ENCODE measurements around the gene C16orf86.
"Not testable (repeated sequence)": the region's sequence is repeated elsewhere in the genome, so short reads cannot be mapped to it uniquely, and the experiment has no call there.

Gene C16orf86

DNA sequence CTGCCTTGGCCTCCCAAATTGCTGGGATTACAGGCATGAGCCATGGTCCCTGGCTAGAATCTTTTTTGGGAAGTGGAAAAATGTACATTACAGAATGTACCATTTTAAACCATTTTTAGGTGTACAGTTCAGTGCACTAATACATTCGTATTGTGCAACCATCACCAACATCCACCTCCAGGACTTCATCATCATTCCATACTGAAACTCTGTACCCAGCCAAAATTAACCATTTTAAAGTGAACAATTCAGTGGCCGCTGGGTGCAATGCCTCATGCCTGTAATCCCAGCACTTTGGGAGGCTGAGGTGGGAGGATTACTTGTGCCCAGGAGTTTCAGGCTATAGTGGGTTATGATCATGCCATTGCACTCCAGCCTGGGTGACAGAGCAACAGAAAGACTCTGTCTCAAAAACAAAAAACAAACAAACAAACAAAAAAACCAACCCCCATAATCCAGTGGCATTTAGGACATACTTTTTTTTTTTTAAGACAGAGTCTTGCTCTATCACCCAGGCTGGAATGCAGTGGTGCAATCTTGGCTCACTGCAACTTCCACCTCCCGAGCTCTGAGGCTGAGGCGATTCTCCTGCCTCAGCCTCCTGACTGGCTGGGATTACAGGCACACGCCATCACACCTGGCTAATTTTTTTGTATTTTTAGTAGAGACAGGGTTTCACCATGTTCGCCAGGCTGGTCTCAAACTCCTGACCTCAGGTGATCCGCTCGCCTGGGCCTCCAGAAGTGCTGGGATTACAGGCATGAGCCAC, 27.1 kb downstream of the C16orf86 start:
- H3K4me3 ChIP-seq (ENCODE audit: low read length); H3K36me3 ChIP-seq (ENCODE audit: control insufficient read depth, insufficient read depth, low read length); H3K9ac ChIP-seq (ENCODE audit: low read length); H3K27me3 ChIP-seq (ENCODE audit: control insufficient read depth, insufficient read depth, low read length); H3K27ac ChIP-seq (ENCODE audit: low read depth, low read length); H3K4me1 ChIP-seq (ENCODE audit: control insufficient read depth, insufficient read depth, low read length): not testable (repeated sequence)

DNA sequence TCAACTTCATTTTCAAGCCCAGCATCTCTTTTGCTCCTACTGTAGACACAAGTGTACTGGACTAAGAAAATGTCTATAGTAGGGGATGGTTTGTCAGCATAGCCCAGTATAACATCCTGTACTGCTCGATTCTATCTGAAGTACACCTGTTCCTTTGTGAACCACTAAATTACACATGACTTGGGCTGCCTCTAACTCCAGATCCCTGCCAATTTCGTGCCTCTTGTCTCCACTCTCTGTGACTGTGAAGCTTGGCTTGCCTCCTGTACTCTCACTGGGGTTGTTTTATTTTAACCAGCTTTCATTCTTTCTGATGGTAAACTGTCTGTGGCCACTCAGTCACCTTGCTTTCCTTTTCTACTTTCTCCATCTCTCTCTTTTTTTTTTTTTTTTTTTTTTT, 28.0 kb downstream of the C16orf86 start:
- H3K27ac ChIP-seq (ENCODE audit: low read depth, low read length), result no peak overlapping the region
- H3K9ac ChIP-seq (ENCODE audit: low read length), result no peak overlapping the region
- H3K4me3 ChIP-seq (ENCODE audit: low read length), result no peak overlapping the region
- H3K36me3 ChIP-seq (ENCODE audit: control insufficient read depth, insufficient read depth, low read length), result no peaks in the 10 kb centered on the region
- H3K27me3 ChIP-seq (ENCODE audit: control insufficient read depth, insufficient read depth, low read length), result no peaks in the 10 kb centered on the region
- H3K4me1 ChIP-seq (ENCODE audit: control insufficient read depth, insufficient read depth, low read length), result no peaks in the 10 kb centered on the region

DNA sequence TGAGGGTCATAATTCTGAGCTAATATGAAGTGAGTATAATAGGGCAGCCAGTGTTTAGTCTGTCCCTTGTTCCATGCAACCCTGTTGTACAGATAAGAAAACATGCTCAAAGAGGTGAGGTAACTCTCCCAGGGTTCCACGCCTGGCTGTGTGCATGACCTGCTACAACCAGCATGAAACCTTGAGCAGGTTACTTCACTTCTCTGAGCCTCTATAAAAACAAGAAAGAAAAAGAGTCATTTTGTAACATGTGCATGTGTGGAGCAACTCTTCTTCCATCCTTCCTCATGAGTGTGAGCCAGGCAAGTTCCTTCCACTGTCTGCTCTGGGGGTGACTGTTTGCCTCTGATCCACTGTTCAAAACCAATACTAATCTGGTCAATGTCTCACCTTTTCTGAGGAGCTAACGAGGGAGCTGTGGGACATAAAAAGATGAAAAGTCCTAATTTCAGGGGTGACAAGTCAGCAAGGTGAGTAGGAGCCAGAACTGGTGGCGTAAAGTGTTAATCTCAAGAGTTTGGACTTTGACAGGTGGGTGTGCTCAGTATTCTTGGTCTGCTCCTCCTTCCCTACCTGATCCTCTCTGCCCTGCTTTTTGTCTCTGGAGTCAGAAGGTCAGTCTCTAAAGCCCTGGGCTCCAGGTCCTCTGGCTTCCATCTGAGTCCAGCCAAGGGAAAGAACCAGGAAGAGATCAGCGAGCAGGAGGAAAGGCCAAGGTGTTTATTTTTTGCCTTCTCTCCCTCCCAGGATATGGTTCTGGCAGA, 31.0 kb downstream of the C16orf86 start:
- H3K4me1 ChIP-seq (ENCODE audit: control insufficient read depth, insufficient read depth, low read length), result no peaks in the 10 kb centered on the region
- no peaks in the 10 kb centered on the region for H3K27me3 ChIP-seq (ENCODE audit: control insufficient read depth, insufficient read depth, low read length)
- no peak overlapping the region for H3K9ac ChIP-seq (ENCODE audit: low read length)
- no peak overlapping the region for H3K4me3 ChIP-seq (ENCODE audit: low read length)
- H3K27ac ChIP-seq (ENCODE audit: low read depth, low read length), result no peak overlapping the region
- peaks cover 3% of the 10 kb centered on the region for H3K36me3 ChIP-seq (ENCODE audit: control insufficient read depth, insufficient read depth, low read length)

DNA sequence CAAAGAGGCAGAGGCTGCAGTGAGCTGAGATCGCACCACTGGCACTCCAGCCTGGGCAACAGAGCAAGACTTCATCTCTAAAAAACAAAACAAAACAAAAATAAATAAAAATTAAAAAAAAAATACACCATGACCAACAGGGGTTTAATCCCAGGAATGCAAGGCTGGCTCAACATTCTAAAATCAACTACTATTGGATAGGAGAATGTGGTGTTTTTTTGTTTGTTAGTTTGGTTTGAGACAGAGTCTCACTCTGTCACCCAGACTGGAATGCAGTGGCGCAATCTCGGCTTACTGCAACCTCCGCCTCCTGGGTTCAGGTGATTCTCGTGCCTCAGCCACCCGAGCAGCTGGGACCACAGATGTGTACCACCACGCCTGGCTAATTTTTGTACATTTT, 32.7 kb downstream of the C16orf86 start:
- Histone ChIP-seq H3K9ac (ENCODE audit: low read length) (no peak overlapping the region), H3K36me3 (ENCODE audit: control insufficient read depth, insufficient read depth, low read length) (peaks cover 3% of the 10 kb centered on the region), H3K4me3 (ENCODE audit: low read length) (no peak overlapping the region), H3K27me3 (ENCODE audit: control insufficient read depth, insufficient read depth, low read length) (no peaks in the 10 kb centered on the region), H3K4me1 (ENCODE audit: control insufficient read depth, insufficient read depth, low read length) (no peaks in the 10 kb centered on the region), H3K27ac (ENCODE audit: low read depth, low read length) (no peak overlapping the region)

DNA sequence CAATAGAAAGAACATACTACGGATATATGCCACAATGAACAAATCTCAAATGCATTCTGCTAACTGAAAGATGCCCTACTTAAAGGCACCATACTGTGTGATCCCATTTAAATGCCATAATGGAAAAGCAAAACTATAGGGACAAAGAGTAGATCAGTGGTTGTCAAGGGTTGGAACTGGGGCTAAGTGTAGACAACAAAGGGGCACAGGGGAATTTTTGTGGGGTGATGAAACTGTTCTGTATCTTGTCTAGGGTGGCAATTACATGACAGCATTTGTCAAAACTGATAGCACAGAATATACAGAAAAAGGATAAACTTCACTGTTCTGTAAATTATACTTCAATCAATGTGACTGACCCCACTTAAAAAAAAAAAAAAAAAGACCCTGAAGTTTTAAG, 34.8 kb downstream of the C16orf86 start:
- no peaks in the 10 kb centered on the region for H3K27me3 ChIP-seq (ENCODE audit: control insufficient read depth, insufficient read depth, low read length)
- H3K4me3 ChIP-seq (ENCODE audit: low read length), result no peak overlapping the region
- no peaks in the 10 kb centered on the region for H3K4me1 ChIP-seq (ENCODE audit: control insufficient read depth, insufficient read depth, low read length)
- H3K36me3 ChIP-seq (ENCODE audit: control insufficient read depth, insufficient read depth, low read length), result peaks cover 3% of the 10 kb centered on the region
- no peak overlapping the region for H3K9ac ChIP-seq (ENCODE audit: low read length)
- H3K27ac ChIP-seq (ENCODE audit: low read depth, low read length), result no peak overlapping the region

DNA sequence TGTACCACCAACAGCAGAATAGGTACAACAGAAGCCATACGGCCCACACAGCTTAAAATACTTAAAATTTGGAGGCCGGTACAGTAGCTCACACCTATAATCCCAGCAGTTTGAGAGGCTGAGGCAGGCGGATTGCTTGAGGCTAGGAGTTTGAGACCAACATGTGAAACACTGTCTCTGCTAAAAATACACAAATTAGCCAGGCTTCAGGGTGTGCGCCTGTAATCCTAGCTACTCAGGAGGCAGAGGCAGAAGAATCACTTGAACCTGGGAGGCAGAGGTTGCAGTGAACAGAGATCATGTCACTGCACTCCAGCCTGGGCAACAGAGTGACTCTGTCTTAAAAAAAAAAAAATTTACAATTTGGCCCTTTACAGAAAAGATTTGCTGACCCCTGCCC, 35.5 kb downstream of the C16orf86 start:
- no peaks in the 10 kb centered on the region for H3K4me1 ChIP-seq (ENCODE audit: control insufficient read depth, insufficient read depth, low read length)
- H3K9ac ChIP-seq (ENCODE audit: low read length), result no peak overlapping the region
- no peak overlapping the region for H3K4me3 ChIP-seq (ENCODE audit: low read length)
- H3K27ac ChIP-seq (ENCODE audit: low read depth, low read length), result no peak overlapping the region
- H3K27me3 ChIP-seq (ENCODE audit: control insufficient read depth, insufficient read depth, low read length), result no peaks in the 10 kb centered on the region
- peaks cover 3% of the 10 kb centered on the region for H3K36me3 ChIP-seq (ENCODE audit: control insufficient read depth, insufficient read depth, low read length)

DNA sequence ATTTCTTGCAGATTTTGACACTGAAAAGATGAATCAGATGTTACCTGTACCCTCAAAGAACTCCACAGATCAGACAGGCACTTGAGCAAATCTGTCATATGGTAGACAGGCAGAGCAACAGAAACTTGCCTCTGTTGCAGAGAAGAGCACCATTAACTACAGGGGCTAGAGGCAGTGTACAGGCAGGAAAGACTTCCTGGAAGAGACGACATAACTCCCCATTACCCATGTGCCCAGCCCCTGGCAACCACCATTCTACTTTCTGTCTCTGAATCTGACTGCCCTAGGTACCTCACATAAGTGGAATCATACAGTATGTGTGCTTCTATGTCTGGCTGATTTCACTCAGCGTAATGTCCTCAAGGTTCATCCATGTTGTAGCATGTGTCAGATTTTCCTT, 37.0 kb downstream of the C16orf86 start:
- Histone ChIP-seq H3K27me3 (ENCODE audit: control insufficient read depth, insufficient read depth, low read length) (no peaks in the 10 kb centered on the region), H3K4me1 (ENCODE audit: control insufficient read depth, insufficient read depth, low read length) (no peaks in the 10 kb centered on the region), H3K9ac (ENCODE audit: low read length) (no peak overlapping the region), H3K4me3 (ENCODE audit: low read length) (no peak overlapping the region), H3K27ac (ENCODE audit: low read depth, low read length) (no peak overlapping the region), H3K36me3 (ENCODE audit: control insufficient read depth, insufficient read depth, low read length) (peaks cover 3% of the 10 kb centered on the region)

DNA sequence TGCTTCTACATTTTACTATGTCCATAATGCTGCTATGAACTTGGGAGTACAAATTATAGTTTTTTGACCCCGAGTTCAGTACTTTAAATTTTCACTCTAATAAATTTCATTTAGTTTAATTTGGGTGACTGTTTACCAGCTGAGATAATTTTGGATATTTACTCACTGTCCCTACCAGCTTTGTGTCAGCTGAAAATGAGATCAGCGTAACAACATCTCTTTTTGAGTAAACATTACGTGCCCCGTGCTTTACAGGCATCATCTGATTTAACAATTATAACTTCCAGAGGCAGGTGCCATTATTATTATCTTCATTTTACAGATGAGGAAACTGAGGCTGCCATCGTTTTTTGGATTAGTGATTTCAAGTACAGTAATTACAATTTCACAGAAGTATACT, 37.5 kb downstream of the C16orf86 start:
- Histone ChIP-seq H3K27ac (ENCODE audit: low read depth, low read length) (no peak overlapping the region), H3K4me3 (ENCODE audit: low read length) (no peak overlapping the region), H3K36me3 (ENCODE audit: control insufficient read depth, insufficient read depth, low read length) (peaks cover 3% of the 10 kb centered on the region), H3K27me3 (ENCODE audit: control insufficient read depth, insufficient read depth, low read length) (no peaks in the 10 kb centered on the region), H3K4me1 (ENCODE audit: control insufficient read depth, insufficient read depth, low read length) (no peaks in the 10 kb centered on the region), H3K9ac (ENCODE audit: low read length) (no peak overlapping the region)

DNA sequence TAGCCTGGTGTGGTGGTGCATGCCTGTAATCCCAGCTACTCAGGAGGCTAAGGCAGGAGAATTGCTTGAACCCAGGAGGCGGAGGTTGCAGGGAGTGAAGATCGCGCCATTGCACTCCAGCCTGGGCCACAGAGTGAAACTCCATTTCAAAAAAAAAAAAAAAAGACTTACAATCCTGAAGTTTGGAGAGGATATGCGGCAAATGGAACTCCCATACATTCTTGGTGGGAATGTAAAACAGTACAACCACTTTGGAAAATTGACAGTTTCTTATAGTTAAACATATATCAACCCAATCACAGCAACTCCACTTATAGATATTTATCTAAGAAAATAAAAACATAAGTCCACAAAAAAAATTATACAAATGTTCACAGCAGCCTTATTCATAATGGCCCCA, 40.6 kb downstream of the C16orf86 start:
- Histone ChIP-seq H3K9ac (ENCODE audit: low read length) (no peak overlapping the region), H3K4me1 (ENCODE audit: control insufficient read depth, insufficient read depth, low read length) (no peaks in the 10 kb centered on the region), H3K27ac (ENCODE audit: low read depth, low read length) (no peak overlapping the region), H3K36me3 (ENCODE audit: control insufficient read depth, insufficient read depth, low read length) (no peaks in the 10 kb centered on the region), H3K27me3 (ENCODE audit: control insufficient read depth, insufficient read depth, low read length) (no peaks in the 10 kb centered on the region), H3K4me3 (ENCODE audit: low read length) (no peak overlapping the region)

DNA sequence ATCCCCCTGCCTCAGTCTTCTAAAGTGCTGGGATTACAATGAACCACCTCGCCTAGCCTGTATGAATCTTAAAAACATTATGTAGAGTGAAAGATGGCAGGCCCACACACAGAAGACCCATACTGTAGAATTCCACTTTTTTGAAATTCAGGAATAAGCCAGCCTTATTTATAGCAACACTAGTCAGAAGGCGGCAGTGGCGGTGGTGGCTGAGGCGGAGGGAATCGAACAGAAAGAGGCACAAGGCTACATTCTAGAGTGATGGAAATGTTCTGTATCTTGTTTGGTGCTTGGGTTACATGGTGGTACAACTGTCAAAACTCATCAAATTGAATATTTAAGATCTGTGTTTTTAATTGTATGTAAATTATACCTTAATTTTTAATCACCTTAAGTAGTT, 41.2 kb downstream of the C16orf86 start:
- Histone ChIP-seq H3K4me1 (ENCODE audit: control insufficient read depth, insufficient read depth, low read length) (no peaks in the 10 kb centered on the region), H3K9ac (ENCODE audit: low read length) (no peak overlapping the region), H3K4me3 (ENCODE audit: low read length) (no peak overlapping the region), H3K36me3 (ENCODE audit: control insufficient read depth, insufficient read depth, low read length) (no peaks in the 10 kb centered on the region), H3K27me3 (ENCODE audit: control insufficient read depth, insufficient read depth, low read length) (no peaks in the 10 kb centered on the region), H3K27ac (ENCODE audit: low read depth, low read length) (no peak overlapping the region)

DNA sequence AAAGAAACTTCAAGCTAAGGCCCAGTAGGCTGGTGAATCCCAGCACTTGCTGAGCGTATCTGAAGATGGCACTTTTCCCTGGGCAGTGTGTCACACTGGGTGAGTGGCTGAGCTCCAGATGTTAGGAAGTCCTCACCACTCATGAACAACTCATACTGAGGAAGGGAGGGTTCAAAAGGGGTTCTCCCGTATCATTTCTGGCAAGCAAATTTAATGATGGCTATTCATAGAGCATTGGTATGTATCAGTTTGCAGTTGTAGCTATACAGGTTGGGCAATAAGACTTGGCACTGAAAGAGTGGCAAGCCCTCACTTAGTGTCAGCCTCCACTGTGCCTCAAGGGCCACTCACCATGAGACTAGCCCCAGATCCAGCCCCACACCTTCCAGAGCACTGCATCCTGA, 41.8 kb downstream of the C16orf86 start:
- Histone ChIP-seq H3K27ac (ENCODE audit: low read depth, low read length) (no peak overlapping the region), H3K27me3 (ENCODE audit: control insufficient read depth, insufficient read depth, low read length) (no peaks in the 10 kb centered on the region), H3K4me1 (ENCODE audit: control insufficient read depth, insufficient read depth, low read length) (no peaks in the 10 kb centered on the region), H3K4me3 (ENCODE audit: low read length) (no peak overlapping the region), H3K36me3 (ENCODE audit: control insufficient read depth, insufficient read depth, low read length) (no peaks in the 10 kb centered on the region), H3K9ac (ENCODE audit: low read length) (no peak overlapping the region)

DNA sequence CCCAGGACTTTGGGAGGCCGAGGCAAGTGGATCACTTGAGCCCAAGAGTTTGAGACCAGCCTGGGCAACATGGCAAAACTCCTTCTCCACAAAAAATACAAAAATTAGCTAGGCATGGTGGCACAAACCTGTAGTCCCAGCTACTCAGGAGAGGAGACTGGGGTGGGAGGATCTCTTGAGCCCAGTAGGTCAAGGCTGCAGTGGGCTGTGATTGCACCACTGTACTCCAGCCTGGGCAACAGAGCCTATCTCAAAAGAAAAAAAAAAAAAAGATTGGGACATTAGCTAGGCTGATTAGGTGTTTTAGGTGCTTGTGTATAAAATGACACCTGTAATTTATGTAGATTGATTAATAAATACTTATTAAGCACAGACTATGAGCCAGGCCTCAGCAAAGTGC, 42.4 kb downstream of the C16orf86 start:
- Histone ChIP-seq H3K4me1 (ENCODE audit: control insufficient read depth, insufficient read depth, low read length) (no peaks in the 10 kb centered on the region), H3K27me3 (ENCODE audit: control insufficient read depth, insufficient read depth, low read length) (no peaks in the 10 kb centered on the region), H3K9ac (ENCODE audit: low read length) (no peak overlapping the region), H3K27ac (ENCODE audit: low read depth, low read length) (no peak overlapping the region), H3K4me3 (ENCODE audit: low read length) (no peak overlapping the region), H3K36me3 (ENCODE audit: control insufficient read depth, insufficient read depth, low read length) (no peaks in the 10 kb centered on the region)

DNA sequence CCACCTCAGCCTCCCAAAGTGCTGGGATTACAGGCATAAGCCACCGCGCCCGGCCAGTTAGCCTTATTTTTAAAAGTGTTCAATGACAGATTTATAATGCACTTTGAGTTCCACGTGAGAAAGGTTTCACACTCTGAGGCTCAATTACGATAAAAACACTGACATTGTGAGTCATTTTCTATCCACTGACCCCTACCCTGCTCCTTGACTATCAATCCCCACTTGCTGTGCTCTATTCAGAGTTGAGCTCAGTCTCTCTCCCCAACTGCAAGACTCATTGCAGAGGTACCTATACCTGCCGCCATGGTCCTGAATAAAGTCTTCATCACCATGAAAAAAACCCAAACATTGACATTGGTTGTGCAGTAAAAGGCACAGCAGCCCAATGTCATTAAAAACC, 44.0 kb downstream of the C16orf86 start:
- no peak overlapping the region for H3K27ac ChIP-seq (ENCODE audit: low read depth, low read length)
- H3K9ac ChIP-seq (ENCODE audit: low read length), result no peak overlapping the region
- no peaks in the 10 kb centered on the region for H3K27me3 ChIP-seq (ENCODE audit: control insufficient read depth, insufficient read depth, low read length)
- H3K4me1 ChIP-seq (ENCODE audit: control insufficient read depth, insufficient read depth, low read length), result no peaks in the 10 kb centered on the region
- H3K4me3 ChIP-seq (ENCODE audit: low read length), result no peak overlapping the region
- H3K36me3 ChIP-seq (ENCODE audit: control insufficient read depth, insufficient read depth, low read length), result no peaks in the 10 kb centered on the region
